B cell (primary cell): Measurements from ENCODE around the gene PTPRF. TPM values are rescaled to one million over a fixed set of nuclear protein-coding genes. Genes with fewer than 3 reads are reported as not detected.
A peak's percentile ranks its signal among the peaks of the same experiment; 100 is the strongest.

Source experiments
- ATAC-seq: fragments of 200-7000 bp; cut with Tn5 transposase; one replicate; pipeline ENCODE4 v1.10.0; 2021; ENCODE audit warnings: low read depth, mild to moderate bottlenecking, moderate number of reproducible peaks, moderate library complexity
- CTCF ChIA-PET: fragments of 350-600 bp; sonication (Branson Sonifier 250); formaldehyde crosslinking; loops from one replicate; lab custom pipeline; 2021; ENCODE audit warnings: antibody characterized with exemption, inconsistent platforms; lab: Charles Lee
- POLR2A ChIA-PET: fragments of 350-600 bp; sonication (Branson Sonifier 250); formaldehyde crosslinking; loops from one replicate; lab custom pipeline; 2021; ENCODE audit warnings: antibody characterized with exemption; lab: Charles Lee
- DNase-seq: peaks from one replicate; pipeline ENCODE4 v3.0.0; 2013
- H2AFZ ChIP-seq: 2 replicates; pipeline ENCODE4 v1.6.1; 2012; ENCODE audit warnings: mild to moderate bottlenecking, low read depth, low read length; ENCODE audit not compliant: insufficient read depth, poor library complexity, severe bottlenecking
- H3K27ac ChIP-seq, 2 donors: 1 replicate in 1 of 2; 2 replicates in 1 of 2; pipeline ENCODE4 v1.5.1; 2012 to 2013; ENCODE audit warnings: low read length in 2 of 2, mild to moderate bottlenecking in 2 of 2, moderate library complexity in 1 of 2
- H3K27me3 ChIP-seq, 4 experiments: fragments of 200-600 bp in 1 of 4; sonication (generic) in 1 of 4; replicated peaks in 1 of 4; 1 replicate in 2 of 4; 2 replicates in 2 of 4; pipeline versions ENCODE4 v1.6.1 to v1.7.0; 2013 to 2016; ENCODE audit warnings: low read length in 3 of 4, mild to moderate bottlenecking in 2 of 4, mixed read lengths in 1 of 4, moderate library complexity in 1 of 4; ENCODE audit not compliant: insufficient read depth in 4 of 4, control insufficient read depth in 3 of 4; ENCODE audit errors: control extremely low read depth in 1 of 4
- H3K36me3 ChIP-seq, 2 experiments: replicated peaks in 1 of 2; 1 replicate in 1 of 2; 2 replicates in 1 of 2; pipeline versions ENCODE4 v1.6.1 to v1.7.1; 2013; ENCODE audit warnings: low read length in 1 of 2; ENCODE audit not compliant: insufficient read depth in 2 of 2, control insufficient read depth in 1 of 2; ENCODE audit errors: control extremely low read depth in 1 of 2, extremely low read depth in 1 of 2
- H3K4me1 ChIP-seq, 2 donors: fragments of 200-600 bp in 1 of 2; sonication (generic) in 1 of 2; 1 replicate in 1 of 2; 2 replicates in 1 of 2; pipeline versions ENCODE4 v1.5.1 to v1.6.1; 2013 to 2017; ENCODE audit warnings: low read length in 2 of 2; ENCODE audit not compliant: control insufficient read depth in 2 of 2, insufficient read depth in 2 of 2
- H3K4me2 ChIP-seq: replicated peaks from 2 replicates; pipeline ENCODE3; 2012; ENCODE audit warnings: mild to moderate bottlenecking, low read depth, low read length; ENCODE audit not compliant: poor library complexity, severe bottlenecking
- H3K4me3 ChIP-seq, 5 experiments: fragments of 200-600 bp in 1 of 5; sonication (generic) in 1 of 5; 1 replicate in 3 of 5; 2 replicates in 2 of 5; pipeline versions ENCODE4 v1.5.1 to v1.7.0; 2011 to 2016; ENCODE audit warnings: low read length in 4 of 5, mild to moderate bottlenecking in 4 of 5, low read depth in 2 of 5, control low read depth in 1 of 5, moderate library complexity in 1 of 5; ENCODE audit not compliant: insufficient read depth in 1 of 5; ENCODE audit errors: control extremely low read depth in 1 of 5, extremely low read depth in 1 of 5
- H3K79me2 ChIP-seq: fragments of 200-600 bp; sonication (generic); one replicate; pipeline ENCODE4 v1.6.0; 2016; ENCODE audit warnings: low read length; ENCODE audit not compliant: control insufficient read depth, insufficient read depth
- H3K9ac ChIP-seq: fragments of 200-600 bp; sonication (generic); 2 replicates; pipeline ENCODE4 v1.6.1; 2017; ENCODE audit warnings: mild to moderate bottlenecking, low read length, moderate library complexity
- H3K9me3 ChIP-seq, 3 donors: one replicate each; pipeline versions ENCODE4 v1.6.1 to v1.7.1; 2013; ENCODE audit warnings: low read length in 2 of 3; ENCODE audit not compliant: control insufficient read depth in 2 of 3, insufficient read depth in 1 of 3; ENCODE audit errors: control extremely low read depth in 1 of 3
- H4K20me1 ChIP-seq: 2 replicates; pipeline ENCODE4 v1.6.0; 2012; ENCODE audit warnings: mild to moderate bottlenecking, low read length; ENCODE audit not compliant: insufficient read depth, control insufficient read depth, poor library complexity, severe bottlenecking
- H3K27ac Mint-ChIP-seq: one replicate; pipeline ENCODE4 v1.8.0; 2021; ENCODE audit warnings: mixed read lengths
- H3K27me3 Mint-ChIP-seq: one replicate; pipeline ENCODE4 v1.8.0; 2021; ENCODE audit warnings: mixed read lengths
- H3K4me1 Mint-ChIP-seq: one replicate; pipeline ENCODE4 v1.8.0; 2021; ENCODE audit warnings: mixed read lengths
- H3K4me3 Mint-ChIP-seq: one replicate; pipeline ENCODE4 v1.8.0; 2021; ENCODE audit warnings: mixed read lengths
- H3K9me3 Mint-ChIP-seq: one replicate; pipeline ENCODE4 v1.8.0; 2022; ENCODE audit warnings: mixed read lengths; ENCODE audit not compliant: insufficient read depth
- EZH2 ChIP-seq: IDR thresholded peaks from 2 replicates; pipeline ENCODE4 v1.6.1; 2012; ENCODE audit warnings: borderline replicate concordance, low read depth, mild to moderate bottlenecking, moderate library complexity, low read length; ENCODE audit not compliant: insufficient read depth, poor library complexity, severe bottlenecking
- WGBS: methylation state at CpG from one replicate; pipeline ENCODE4 v1.1.5; 2013; ENCODE audit warnings: missing lambda C conversion rate; ENCODE audit not compliant: insufficient coverage; 5-methylcytosine and 5-hydroxymethylcytosine counted together
- intact Hi-C: fragments of 100-400 bp; cut with micrococcal nuclease; formaldehyde crosslinking; loops from one replicate; pipeline ENCODE4 v1.10.0; 2022
- polyA plus RNA-seq: library from polyadenylated mRNA; depleted of rRNA; stranded (reverse); fragments of >200 nt; gene quantifications from 2 replicates; pipeline ENCODE4 v1.2.3, GENCODE V29; 2012
- total RNA-seq, 2 donors: library from RNA; stranded (reverse); fragments of 120-200 nt in 1 of 2; gene quantifications; 1 replicate in 1 of 2; 2 replicates in 1 of 2; pipeline versions ENCODE4 v1.2.3 to v1.2.4, GENCODE V29; 2013 to 2022
- TF ChIP-seq, protein P1 (sequence below): fragments of 200-600 bp; IDR thresholded peaks from one replicate; pipeline ENCODE4 v1.8.0; 2022; ENCODE audit warnings: antibody characterized with exemption, mild to moderate bottlenecking

Gene PTPRF
- total and polyA plus RNA-seq, 2 donors (not counting 1 experiment from before 2014, with no cell fraction given) = 0.07 to 0.13 TPM

DNA sequence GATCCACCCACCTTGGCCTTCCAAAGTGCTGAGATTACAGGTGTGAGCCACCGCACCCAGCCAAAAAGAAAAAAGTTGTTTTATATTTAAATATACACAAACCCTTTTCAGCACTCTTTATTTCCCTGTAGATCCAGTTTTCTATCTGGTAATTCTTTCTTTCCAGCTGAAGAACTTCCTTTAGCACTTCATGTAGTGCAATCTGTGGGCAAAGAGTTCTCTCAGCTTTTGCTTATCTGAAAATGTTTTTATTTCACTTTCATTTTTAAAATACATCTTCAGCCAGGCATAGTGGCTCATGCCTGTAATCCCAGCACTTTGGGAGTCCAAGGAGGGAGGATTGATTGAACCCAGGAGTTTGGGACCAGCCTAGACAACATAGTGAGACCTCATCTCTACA lies 48.5 kb upstream of the PTPRF start:
- no peaks in the 10 kb centered on the region for H3K4me1 Mint-ChIP-seq
- H3K27me3 ChIP-seq = no peaks in the 10 kb centered on the region
- H3K4me3 ChIP-seq = no peak overlapping the region
- no peak overlapping the region for H3K27ac ChIP-seq
- H4K20me1 ChIP-seq = no peaks in the 10 kb centered on the region
- no CpG with 5 or more reads among the region's 1 CpG for WGBS
- H3K9me3 ChIP-seq = peaks cover 0 to 6% (median 3%) of the 10 kb centered on the region in 3 donors
- POLR2A ChIA-PET = no interaction called here
- no peaks in the 10 kb centered on the region for H3K36me3 ChIP-seq
- peaks cover 16% of the 10 kb centered on the region for H3K27me3 Mint-ChIP-seq
- H2AFZ ChIP-seq = peak overlapping the region; percentile 25
- ATAC-seq (no peak), DNase-seq (no peak)
- no peak overlapping the region for H3K27ac Mint-ChIP-seq
- TF ChIP-seq EZH2 = no peak
- TF ChIP-seq, protein P1, sequence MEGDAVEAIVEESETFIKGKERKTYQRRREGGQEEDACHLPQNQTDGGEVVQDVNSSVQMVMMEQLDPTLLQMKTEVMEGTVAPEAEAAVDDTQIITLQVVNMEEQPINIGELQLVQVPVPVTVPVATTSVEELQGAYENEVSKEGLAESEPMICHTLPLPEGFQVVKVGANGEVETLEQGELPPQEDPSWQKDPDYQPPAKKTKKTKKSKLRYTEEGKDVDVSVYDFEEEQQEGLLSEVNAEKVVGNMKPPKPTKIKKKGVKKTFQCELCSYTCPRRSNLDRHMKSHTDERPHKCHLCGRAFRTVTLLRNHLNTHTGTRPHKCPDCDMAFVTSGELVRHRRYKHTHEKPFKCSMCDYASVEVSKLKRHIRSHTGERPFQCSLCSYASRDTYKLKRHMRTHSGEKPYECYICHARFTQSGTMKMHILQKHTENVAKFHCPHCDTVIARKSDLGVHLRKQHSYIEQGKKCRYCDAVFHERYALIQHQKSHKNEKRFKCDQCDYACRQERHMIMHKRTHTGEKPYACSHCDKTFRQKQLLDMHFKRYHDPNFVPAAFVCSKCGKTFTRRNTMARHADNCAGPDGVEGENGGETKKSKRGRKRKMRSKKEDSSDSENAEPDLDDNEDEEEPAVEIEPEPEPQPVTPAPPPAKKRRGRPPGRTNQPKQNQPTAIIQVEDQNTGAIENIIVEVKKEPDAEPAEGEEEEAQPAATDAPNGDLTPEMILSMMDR = no peak
- no peak overlapping the region for H3K4me3 Mint-ChIP-seq
- no peaks in the 10 kb centered on the region for H3K79me2 ChIP-seq
- no peak overlapping the region for H3K4me2 ChIP-seq
- no peaks in the 10 kb centered on the region for H3K4me1 ChIP-seq
- H3K9me3 Mint-ChIP-seq = no peaks in the 10 kb centered on the region
- no peak overlapping the region for H3K9ac ChIP-seq
- CTCF ChIA-PET = no interaction called here
- intact Hi-C loops = no loop called here

DNA sequence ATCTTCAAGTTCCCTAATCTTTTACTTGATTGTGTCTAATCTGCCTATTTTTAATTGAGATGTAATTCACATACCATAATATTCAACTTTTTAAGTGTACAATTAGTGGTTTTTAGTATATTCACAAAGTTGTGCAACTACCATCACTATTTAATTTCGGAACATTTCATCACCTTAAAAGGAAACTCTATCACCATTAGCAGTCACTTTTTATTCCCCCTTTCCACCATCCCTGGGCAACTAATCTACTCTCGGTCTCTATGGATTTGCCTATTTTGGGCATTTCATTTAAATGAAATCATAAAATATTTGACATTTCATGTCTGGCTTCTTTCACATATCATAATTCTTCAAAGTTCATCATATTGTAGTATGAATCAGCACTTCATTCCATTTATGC lies 46.3 kb upstream of the PTPRF start:
- Mint-ChIP-seq H3K4me1 (no peaks in the 10 kb centered on the region), H3K9me3 (peaks cover 6% of the 10 kb centered on the region), H3K4me3 (no peak overlapping the region), H3K27me3 (peaks cover 15% of the 10 kb centered on the region), H3K27ac (no peak overlapping the region)
- H3K27ac ChIP-seq = no peak overlapping the region
- no CpG with 5 or more reads among the region's 2 CpGs for WGBS
- intact Hi-C loops = no loop called here
- no peak overlapping the region for H3K4me3 ChIP-seq
- H3K79me2 ChIP-seq = no peaks in the 10 kb centered on the region
- DNase-seq (no peak), ATAC-seq (no peak)
- H3K36me3 ChIP-seq = no peaks in the 10 kb centered on the region
- H3K9me3 ChIP-seq = peaks cover 4 to 16% (median 11%) of the 10 kb centered on the region in 3 donors
- no peaks in the 10 kb centered on the region for H3K4me1 ChIP-seq
- H3K27me3 ChIP-seq = no peaks in the 10 kb centered on the region
- no peak overlapping the region for H3K4me2 ChIP-seq
- ChIA-PET CTCF (no interaction called here), POLR2A (no interaction called here)
- no peak for TF ChIP-seq EZH2
- TF ChIP-seq, protein P1 = no peak
- H4K20me1 ChIP-seq = no peaks in the 10 kb centered on the region
- no peak overlapping the region for H3K9ac ChIP-seq
- no peak overlapping the region for H2AFZ ChIP-seq
